Epithelial cell of esophagus (primary cell): ENCODE measurements around the gene KBTBD2.
"Not testable (repeated sequence)": the region's sequence is repeated elsewhere in the genome, so short reads cannot be mapped to it uniquely, and the experiment has no call there.

Experiments used
- DNase-seq: peaks from one replicate; pipeline ENCODE4 v3.0.0; 2010; ENCODE audit warnings: low read depth
- H3K4me3 ChIP-seq: 2 replicates; pipeline ENCODE4 v1.5.1; 2011; ENCODE audit warnings: mild to moderate bottlenecking, low read length, control low read depth
- TF ChIP-seq, protein P1 (sequence below): IDR thresholded peaks from 2 replicates; pipeline ENCODE4 v1.5.1; 2011; ENCODE audit warnings: low read depth, mild to moderate bottlenecking, low read length, control low read depth, inconsistent platforms; ENCODE audit not compliant: insufficient read depth; ENCODE audit errors: missing control alignments

KBTBD2 gene

DNA sequence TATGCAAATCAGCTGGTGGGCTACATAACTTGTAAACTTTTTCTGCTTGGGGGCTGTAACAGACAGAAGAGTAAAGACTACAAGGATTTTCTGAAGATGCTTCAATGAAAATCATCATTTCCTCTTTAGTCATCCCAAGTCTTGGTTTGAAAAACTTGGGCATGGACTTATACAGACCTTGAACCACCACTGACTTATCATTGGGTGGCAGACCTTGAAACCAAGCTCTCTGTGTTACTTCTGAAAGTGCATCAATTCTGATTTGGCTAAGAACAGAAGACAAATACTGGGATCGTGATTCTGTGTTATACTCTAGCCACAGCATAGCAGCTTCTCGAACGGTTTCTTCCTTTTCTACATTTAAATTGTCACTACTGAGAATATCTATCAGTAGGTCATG, 21.3 kb downstream of the KBTBD2 start:
- DNase-seq = no peak
- no peak overlapping the region for H3K4me3 ChIP-seq
- TF ChIP-seq, protein P1, sequence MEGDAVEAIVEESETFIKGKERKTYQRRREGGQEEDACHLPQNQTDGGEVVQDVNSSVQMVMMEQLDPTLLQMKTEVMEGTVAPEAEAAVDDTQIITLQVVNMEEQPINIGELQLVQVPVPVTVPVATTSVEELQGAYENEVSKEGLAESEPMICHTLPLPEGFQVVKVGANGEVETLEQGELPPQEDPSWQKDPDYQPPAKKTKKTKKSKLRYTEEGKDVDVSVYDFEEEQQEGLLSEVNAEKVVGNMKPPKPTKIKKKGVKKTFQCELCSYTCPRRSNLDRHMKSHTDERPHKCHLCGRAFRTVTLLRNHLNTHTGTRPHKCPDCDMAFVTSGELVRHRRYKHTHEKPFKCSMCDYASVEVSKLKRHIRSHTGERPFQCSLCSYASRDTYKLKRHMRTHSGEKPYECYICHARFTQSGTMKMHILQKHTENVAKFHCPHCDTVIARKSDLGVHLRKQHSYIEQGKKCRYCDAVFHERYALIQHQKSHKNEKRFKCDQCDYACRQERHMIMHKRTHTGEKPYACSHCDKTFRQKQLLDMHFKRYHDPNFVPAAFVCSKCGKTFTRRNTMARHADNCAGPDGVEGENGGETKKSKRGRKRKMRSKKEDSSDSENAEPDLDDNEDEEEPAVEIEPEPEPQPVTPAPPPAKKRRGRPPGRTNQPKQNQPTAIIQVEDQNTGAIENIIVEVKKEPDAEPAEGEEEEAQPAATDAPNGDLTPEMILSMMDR = no peak

DNA sequence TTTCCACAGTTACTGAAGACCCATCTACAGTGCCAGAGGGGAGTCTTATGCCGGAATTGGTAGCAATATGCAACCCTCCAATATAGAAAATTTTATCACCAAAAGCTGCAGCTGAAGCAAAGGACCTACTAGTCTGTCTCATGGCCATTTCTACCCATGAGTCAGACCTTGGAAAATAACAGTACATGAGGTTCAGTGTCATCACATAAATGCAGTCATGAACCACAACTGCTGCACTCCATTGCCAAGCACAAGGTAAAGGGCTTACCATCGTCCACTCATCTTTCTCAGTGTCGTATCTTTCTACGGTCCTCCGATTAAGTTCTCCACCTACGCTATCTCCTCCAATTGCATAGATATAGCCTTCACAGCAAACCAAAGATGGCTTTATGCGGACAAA, 21.8 kb downstream of the KBTBD2 start:
- H3K4me3 ChIP-seq = no peak overlapping the region
- TF ChIP-seq, protein P1 = no peak
- DNase-seq = no peak

DNA sequence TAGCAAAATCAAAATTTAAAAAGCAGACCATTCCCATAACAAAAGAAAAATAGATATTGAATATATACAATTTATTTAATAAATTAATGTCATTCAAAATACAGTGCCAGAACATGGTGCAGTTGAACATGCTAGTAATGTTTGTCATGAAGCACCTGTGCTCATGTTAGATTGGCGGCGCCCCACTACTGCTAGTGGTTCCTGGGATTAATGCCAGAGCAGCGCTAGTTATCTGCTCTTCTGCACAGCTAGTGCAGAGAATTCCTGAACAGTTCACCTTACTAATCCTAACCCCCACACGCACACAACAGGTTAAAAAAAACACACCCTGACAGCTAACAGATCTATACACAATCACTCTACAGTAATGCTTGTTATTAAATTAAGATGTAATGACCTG, 23.4 kb downstream of the KBTBD2 start:
- no peak for DNase-seq
- TF ChIP-seq, protein P1 = no peak
- H3K4me3 ChIP-seq = no peak overlapping the region

DNA sequence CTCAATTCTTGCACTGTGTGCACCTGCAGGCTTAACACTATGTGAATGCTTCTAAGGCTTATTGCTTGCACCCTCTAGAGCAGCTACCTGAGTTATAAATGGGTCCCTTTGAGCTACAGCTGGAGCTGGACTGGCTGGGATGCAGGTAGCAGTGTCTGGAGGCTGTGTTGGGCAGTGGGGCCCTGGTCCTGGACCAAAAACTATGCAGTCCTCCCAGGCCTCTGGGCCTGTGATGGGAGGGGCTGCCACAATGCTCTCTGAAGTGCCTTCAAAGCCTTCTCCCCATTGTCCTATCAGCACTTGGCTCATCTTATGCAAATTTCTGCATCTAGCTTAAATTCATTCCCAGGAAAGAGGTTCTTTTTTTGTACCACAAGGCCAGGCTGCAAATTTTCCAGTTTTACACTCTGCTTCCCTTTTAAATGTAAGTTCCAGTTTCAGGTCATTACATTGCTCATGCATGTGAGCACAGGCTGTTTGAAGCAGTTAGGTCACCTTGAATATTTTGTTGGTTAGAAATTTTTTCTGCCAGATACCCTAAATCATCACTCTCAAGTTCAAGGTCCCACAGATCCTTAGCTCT, 26.0 kb downstream of the KBTBD2 start:
- TF ChIP-seq, protein P1 = no peak
- no peak for DNase-seq
- H3K4me3 ChIP-seq = no peak overlapping the region

DNA sequence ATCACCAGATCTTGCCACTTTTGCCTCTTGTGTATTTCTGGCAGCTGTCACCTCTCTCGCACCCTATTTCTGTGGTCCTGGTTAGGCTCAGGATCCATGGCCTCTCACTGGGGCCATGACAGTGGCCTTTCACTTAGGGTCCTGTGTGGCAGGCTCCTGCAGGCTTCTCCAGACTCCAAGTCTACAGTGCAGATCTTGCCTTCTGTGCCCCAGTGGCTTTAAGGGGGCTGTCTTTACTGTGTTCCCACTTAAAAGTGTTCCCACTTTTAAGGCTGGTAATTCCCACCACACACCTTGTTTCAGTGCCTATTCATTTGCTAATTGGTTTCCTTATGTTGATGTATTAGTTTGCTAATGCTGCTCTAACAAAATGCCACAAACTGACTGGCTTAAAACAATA, 27.7 kb downstream of the KBTBD2 start:
- H3K4me3 ChIP-seq = not testable (repeated sequence)

DNA sequence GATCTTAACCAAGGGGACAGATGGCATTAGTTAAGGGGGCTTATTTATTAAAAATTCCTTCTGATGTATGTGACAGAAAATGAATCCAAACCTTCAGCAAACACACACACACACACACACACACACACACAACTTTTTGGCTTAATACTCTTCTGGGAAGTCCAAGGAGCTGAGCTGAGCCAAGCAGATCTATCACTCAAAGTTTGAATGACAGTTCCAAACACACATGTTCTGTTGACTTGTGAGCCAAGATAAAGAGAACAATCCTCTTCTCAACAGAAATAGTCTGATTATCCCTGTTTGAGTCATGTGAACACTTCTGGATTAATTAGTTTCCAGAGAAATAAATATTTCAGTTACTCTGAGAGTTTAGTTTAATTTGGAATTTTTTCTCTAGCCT, 31.5 kb downstream of the KBTBD2 start:
- TF ChIP-seq, protein P1 = no peak
- DNase-seq = no peak

More for the DNA sequence above, 27.7 kb downstream of the KBTBD2 start:
- DNase-seq = not testable (repeated sequence)

DNA sequence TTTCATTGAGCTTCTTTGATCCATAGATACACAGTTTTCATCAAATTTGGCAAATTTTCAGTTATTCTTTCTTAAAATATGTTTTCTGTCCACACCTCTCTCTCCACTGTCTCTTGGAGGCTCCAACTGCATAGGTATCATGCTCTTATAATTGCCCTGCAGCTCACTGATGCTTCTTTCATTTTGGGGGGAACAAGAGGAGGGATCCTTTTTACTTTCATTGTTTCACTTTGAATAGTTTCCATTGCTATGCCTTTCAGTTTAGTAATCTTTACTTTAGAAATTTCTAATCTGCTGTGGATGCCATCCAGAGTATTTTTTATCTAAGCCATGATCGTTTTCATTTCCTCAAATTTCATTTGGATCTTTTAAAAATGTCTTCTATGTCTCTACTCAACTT, 32.9 kb downstream of the KBTBD2 start:
- H3K4me3 ChIP-seq = no peak overlapping the region
- TF ChIP-seq, protein P1 = no peak
- no peak for DNase-seq

More for the DNA sequence above, 31.5 kb downstream of the KBTBD2 start:
- no peak overlapping the region for H3K4me3 ChIP-seq

DNA sequence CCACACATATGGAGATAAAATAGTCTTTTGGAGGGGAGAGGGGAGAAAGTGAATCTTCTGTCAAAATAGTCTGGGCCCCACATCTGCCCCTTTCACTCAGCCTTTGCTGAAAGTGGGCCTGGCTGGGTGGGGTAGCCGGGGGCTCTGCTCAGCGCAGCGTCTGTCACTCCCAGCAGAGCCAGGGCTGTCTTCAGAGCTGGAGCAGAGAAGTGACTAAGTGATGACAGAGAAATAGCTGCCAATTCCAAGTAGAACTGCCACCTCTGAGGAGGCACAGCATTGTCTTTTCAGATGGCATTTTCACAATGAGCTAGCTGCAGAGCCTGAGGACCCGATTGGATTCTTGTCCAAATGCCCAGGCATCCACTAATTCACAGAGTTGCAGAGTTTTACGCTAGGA, 34.5 kb downstream of the KBTBD2 start:
- H3K4me3 ChIP-seq, DNase-seq: not testable (repeated sequence)

DNA sequence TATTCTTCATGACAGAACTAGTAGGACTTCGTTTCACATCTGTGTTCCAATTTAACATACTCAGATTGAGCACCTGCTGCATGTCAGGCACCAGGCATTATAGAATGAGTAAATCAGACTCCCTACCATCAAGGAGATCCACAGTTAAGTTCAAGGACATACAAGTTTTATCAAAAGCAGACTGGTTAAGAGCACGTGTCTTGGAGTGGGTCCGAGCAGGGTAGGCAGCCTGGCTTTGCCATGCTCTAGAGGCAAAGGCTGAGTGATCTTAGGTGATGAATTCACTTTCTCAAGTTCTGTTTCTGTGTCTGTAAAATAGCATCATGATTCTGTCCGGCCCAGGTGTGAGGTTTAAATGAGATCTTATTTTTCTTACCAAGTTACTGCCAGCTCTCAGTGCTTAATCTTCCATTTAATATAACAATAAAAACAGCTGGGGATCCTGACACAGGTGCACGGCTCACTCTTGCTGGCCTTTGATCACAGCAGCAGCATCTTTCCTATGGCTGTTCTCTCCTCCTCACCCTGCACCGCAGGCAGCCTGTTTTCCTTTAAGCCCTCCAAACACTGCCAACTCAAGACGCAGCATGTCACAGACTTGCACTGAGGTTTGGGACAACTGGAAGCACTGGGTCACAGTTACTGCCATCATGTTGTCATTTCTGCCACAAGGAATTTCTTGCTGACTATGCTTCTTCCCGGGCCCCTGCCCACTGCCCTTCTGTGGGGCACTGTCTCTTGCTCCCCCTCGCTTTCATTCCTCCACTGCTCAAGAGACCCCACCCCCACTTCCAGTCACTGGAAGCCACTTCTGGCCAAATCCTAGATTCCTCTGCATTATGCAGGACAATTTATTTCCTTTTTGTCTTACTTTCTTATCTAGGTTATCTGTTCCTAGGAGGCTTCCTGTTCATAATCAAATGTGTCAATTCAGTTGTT, 35.5 kb downstream of the KBTBD2 start:
- DNase-seq, H3K4me3 ChIP-seq: not testable (repeated sequence)

DNA sequence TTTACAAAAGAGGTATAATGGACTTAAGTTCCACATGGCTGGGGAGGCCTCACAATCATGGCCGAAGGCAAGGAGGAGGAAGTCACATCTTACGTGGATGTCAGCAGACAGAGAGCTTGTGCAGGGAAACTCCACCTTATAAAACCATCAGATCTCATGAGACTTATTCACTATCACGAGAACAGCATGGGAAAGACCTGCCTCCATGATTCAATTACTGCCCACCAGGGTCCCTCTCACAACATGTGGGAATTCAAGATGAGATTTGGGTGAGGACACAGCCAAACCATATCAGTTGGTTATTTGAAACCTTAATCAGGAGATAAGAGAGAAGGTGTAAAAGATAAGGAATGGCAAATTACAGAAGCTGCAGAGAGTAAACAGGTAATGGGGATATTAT, 40.9 kb downstream of the KBTBD2 start:
- not testable (repeated sequence) for DNase-seq

DNA sequence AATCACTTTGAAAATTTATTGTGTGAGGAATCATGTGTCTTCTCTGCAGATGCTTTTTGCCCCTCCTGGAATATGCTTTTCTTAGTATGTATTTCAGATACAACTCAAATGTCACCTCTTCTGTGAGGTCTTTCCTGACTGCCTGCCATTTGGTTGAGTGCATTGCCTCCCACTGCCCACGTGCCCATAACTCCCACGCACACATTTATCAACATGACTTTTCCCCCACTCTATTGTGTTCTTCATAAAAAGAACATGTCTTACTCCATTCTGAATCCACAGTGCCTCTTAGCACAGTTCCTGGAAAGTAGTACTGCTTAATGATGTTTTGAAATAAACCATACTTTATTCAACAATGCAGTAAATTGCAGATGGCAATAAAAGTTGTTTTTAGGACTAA, 42.9 kb downstream of the KBTBD2 start:
- DNase-seq, H3K4me3 ChIP-seq: not testable (repeated sequence)

More for the DNA sequence above, 40.9 kb downstream of the KBTBD2 start:
- not testable (repeated sequence) for H3K4me3 ChIP-seq
